AG04449 (cell line): Measurements from ENCODE around the gene CDK15.

Source experiments
- CTCF ChIA-PET: fragments of 350-600 bp; formaldehyde crosslinking; extraction: SDS; loops from one replicate; lab custom pipeline; 2021; ENCODE audit warnings: antibody characterized with exemption; lab: Yijun Ruan, JAX
- POLR2A ChIA-PET: fragments of 400-600, 350-600 bp; formaldehyde crosslinking; extraction: SDS; loops from one replicate; lab custom pipeline; 2020; ENCODE audit warnings: antibody characterized with exemption, inconsistent platforms; lab: Yijun Ruan, JAX
- DNase-seq: peaks from one replicate; pipeline ENCODE4 v3.0.0-alpha.2; 2010; ENCODE audit warnings: low read depth, low spot score
- H3K4me3 ChIP-seq: 2 replicates; pipeline ENCODE4 v1.5.1; 2011; ENCODE audit warnings: low read depth, mild to moderate bottlenecking, control low read depth, low read length
- CTCF ChIP-seq: IDR thresholded peaks from one replicate; pipeline ENCODE4 v1.5.1; 2011; ENCODE audit warnings: mild to moderate bottlenecking, moderate library complexity, low read length, control low read depth, inconsistent platforms; ENCODE audit not compliant: insufficient read depth; ENCODE audit errors: missing control alignments

CDK15 gene

GRCh38 chr2:201909348-201909747 is 103.0 kb downstream of the CDK15 start:
- H3K4me3 ChIP-seq: peak overlapping the region; percentile 50
- POLR2A ChIA-PET: interaction anchor here (1.1 to 2.1 kb wide), 5 partner anchors 25 to 129 kb away, joined by 3 to 8 read pairs (median 4); partner anchors contain the start of genes ALS2 and FZD7
- peak; percentile 97 for DNase-seq
- CTCF ChIA-PET: interaction anchor here (1.1 to 3.1 kb wide), 4 partner anchors 22 to 55 kb away, joined by 3 to 16 read pairs (median 4); no protein-coding TSS in a partner anchor
- TF ChIP-seq CTCF: no peak

- POLR2A ChIA-PET: interaction anchor here (1.3 to 2.1 kb wide), 2 partner anchors 24 to 55 kb away, joined by 4 to 6 read pairs; no protein-coding TSS in a partner anchor
Observed at GRCh38 chr2:201909961-201910361, 103.6 kb downstream of the CDK15 start.

GRCh38 chr2:201911372-201911771 is 105.0 kb downstream of the CDK15 start:
- POLR2A ChIA-PET: no interaction called here
- DNase-seq: no peak

More at GRCh38 chr2:201909961-201910361, 103.6 kb downstream of the CDK15 start:
- TF ChIP-seq CTCF: no peak
- peak overlapping the region; percentile 50 for H3K4me3 ChIP-seq
- no peak for DNase-seq
- CTCF ChIA-PET: interaction anchor here (1.6 to 3.1 kb wide), 2 partner anchors 21 to 50 kb away, joined by 4 to 16 read pairs; no protein-coding TSS in a partner anchor

GRCh38 chr2:201913201-201913600 is 106.9 kb downstream of the CDK15 start:
- CTCF ChIA-PET: interaction anchor here (0.7 to 1.7 kb wide), 2 partner anchors 53 to 159 kb away, joined by 5 to 6 read pairs; no protein-coding TSS in a partner anchor

More at GRCh38 chr2:201911372-201911771, 105.0 kb downstream of the CDK15 start:
- no peak overlapping the region for H3K4me3 ChIP-seq
- CTCF ChIA-PET: interaction anchor here (1.0 kb wide), 1 partner anchor 268 kb away, joined by 3 read pairs; no protein-coding TSS in a partner anchor
- TF ChIP-seq CTCF: no peak

GRCh38 chr2:201915446-201915845 is 109.1 kb downstream of the CDK15 start:
- ChIA-PET POLR2A (no interaction called here), CTCF (no interaction called here)
- DNase-seq: no peak
- TF ChIP-seq CTCF: no peak
- H3K4me3 ChIP-seq: no peak overlapping the region

More at GRCh38 chr2:201913201-201913600, 106.9 kb downstream of the CDK15 start:
- DNase-seq: no peak
- POLR2A ChIA-PET: no interaction called here
- H3K4me3 ChIP-seq: no peak overlapping the region
- TF ChIP-seq CTCF: no peak

GRCh38 chr2:201916565-201916964 is 110.2 kb downstream of the CDK15 start:
- TF ChIP-seq CTCF: no peak
- H3K4me3 ChIP-seq: no peak overlapping the region
- DNase-seq: no peak
- ChIA-PET POLR2A (no interaction called here), CTCF (no interaction called here)
